Stimulated activated naive CD8-positive, alpha-beta T cell treated with anti-CD3 and anti-CD28 coated beads, Interleukin-15, amount 100 ng/mL, for 72 hours (primary cell): ENCODE measurements around the gene UGT1A3.

Experiments used
- ATAC-seq: fragments of 150-1000 bp; cut with Tn5 transposase; 2 replicates; pipeline ENCODE4 v1.10.0; 2021; ENCODE audit warnings: mild to moderate bottlenecking, moderate library complexity
- DNase-seq, 2 donors: peaks; one replicate each; pipeline ENCODE4 v3.0.0; 2021 to 2022
- H3K27ac Mint-ChIP-seq, 2 donors: one replicate each; pipeline ENCODE4 v1.8.0; 2022; ENCODE audit warnings: mild to moderate bottlenecking in 2 of 2, mixed read lengths in 2 of 2, moderate library complexity in 2 of 2
- H3K27me3 Mint-ChIP-seq: one replicate; pipeline ENCODE4 v1.8.0; 2022; ENCODE audit warnings: mixed read lengths
- H3K4me1 Mint-ChIP-seq: one replicate; pipeline ENCODE4 v1.8.0; 2022; ENCODE audit warnings: mild to moderate bottlenecking, mixed read lengths
- H3K4me3 Mint-ChIP-seq, 2 donors: one replicate each; pipeline ENCODE4 v1.8.0; 2022; ENCODE audit warnings: mild to moderate bottlenecking in 2 of 2, mixed read lengths in 2 of 2, moderate library complexity in 1 of 2
- H3K9me3 Mint-ChIP-seq, 2 donors: one replicate each; pipeline ENCODE4 v1.8.0; 2022; ENCODE audit warnings: mixed read lengths in 2 of 2

Gene UGT1A3

DNA sequence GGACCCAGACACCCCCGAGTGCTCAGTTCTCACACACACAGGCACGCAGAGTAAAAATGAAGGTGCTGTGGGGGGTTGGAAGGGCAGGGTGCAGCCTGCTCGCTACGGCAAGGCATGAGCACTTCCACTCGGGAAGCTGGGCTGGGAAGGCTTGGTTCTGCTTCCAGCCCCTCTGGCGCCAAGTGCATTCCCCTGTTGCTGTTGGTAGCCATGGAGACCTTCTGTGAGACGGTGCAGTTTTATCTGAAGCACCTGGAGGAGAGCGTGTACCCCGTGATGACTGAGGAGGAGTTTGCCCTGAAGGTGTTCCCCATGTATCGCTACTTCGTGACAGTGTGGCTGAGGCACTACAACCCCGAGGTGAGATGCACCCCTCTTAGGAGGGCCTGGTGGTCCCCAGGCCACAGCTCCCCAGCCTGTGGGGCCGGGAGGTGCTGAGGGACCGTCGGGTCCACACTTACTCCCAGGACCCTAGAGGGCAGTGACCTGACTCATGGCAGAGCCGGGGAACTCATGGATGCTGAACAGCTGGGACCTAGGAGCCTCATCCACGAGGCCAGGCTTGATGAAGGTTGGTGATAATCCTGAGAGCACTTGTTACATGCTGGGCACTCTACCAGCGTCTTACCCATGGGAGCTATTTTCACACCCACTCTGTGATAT lies 64.8 kb downstream of the UGT1A3 start:
- Mint-ChIP-seq H3K27ac (no peak overlapping the region), H3K4me1 (no peaks in the 10 kb centered on the region), H3K27me3 (peaks cover 2% of the 10 kb centered on the region), H3K9me3 (no peaks in the 10 kb centered on the region), H3K4me3 (no peak overlapping the region)
- DNase-seq (no peak), ATAC-seq (no peak)

DNA sequence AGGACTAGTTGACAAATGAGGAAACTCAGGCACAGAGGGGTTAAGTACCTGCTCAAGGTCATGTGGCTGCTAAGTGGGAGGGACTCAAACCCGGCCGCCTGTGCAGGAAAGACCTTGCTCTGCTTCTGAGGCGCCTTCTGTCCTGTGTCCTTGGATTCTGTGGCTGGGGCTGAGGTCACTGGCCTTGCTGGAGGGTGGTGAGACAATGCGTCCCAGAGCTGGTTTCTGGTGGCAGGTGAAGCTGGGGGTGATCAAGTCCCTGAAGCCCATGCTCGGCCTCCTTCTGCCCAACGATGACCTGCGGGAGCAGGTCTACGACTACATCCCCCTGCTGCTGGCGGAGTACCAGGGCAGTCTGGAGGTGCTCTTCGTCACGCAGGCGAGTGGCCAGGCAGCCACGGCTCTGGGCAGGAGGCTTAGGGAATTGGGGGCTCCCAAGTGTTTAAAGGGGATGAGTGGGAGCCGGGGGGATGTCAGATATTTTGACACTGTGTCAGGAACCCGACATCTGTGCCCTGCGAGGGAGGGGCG lies 65.4 kb downstream of the UGT1A3 start:
- Mint-ChIP-seq H3K27ac (peak overlapping the region in 1 of 2 donors; percentile 45), H3K4me1 (no peaks in the 10 kb centered on the region), H3K4me3 (no peak overlapping the region), H3K27me3 (peaks cover 8% of the 10 kb centered on the region), H3K9me3 (no peaks in the 10 kb centered on the region)
- no peak for DNase-seq
- ATAC-seq: no peak

DNA sequence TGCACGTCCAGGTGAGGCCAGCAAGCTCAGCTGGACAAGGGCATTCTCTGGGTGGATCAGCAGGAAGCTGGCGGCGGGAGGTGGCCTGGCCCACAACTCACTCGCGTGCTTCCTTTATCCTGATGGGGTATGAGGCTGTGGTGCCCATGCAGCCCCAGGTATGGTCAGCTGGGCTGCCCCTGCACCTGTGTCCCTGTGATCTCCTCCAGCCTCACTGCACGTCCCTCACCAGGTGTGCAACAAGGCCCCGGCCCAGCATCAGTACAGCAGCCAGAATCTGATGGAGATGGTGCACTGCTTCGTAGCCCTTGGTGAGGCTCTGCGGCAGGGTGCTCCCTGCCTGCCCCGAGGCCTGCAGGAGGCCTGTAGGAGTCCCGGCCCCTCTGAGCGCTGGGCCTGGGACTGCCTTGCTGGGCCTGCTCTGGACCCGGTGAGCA lies 66.9 kb downstream of the UGT1A3 start:
- ATAC-seq (no peak), DNase-seq (no peak)
- H3K9me3 Mint-ChIP-seq: no peaks in the 10 kb centered on the region
- no peaks in the 10 kb centered on the region for H3K4me1 Mint-ChIP-seq
- H3K4me3 Mint-ChIP-seq: no peak overlapping the region
- H3K27ac Mint-ChIP-seq: no peak overlapping the region
- H3K27me3 Mint-ChIP-seq: peaks cover 11% of the 10 kb centered on the region

DNA sequence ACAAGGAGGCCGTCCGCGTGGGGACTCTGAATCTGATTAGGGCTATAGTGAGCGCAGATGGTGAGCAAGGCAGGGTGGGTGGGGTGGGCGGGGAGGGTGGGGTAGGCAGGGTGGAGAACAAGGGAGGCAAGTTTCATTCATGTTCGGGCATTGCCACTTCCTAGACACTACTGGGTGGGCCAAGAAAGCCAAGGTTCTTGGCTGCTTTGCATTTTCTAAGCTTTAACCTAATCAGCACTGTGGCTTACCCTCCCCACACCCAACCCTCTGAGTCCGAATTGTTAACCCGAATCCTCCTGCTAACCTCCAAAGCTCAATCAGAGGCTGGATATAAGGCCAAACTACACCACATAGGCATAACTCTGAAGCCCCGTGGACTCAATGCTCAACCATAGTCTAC lies 67.4 kb downstream of the UGT1A3 start:
- H3K27me3 Mint-ChIP-seq: peaks cover 11% of the 10 kb centered on the region
- H3K4me3 Mint-ChIP-seq: no peak overlapping the region
- ATAC-seq: no peak

DNA sequence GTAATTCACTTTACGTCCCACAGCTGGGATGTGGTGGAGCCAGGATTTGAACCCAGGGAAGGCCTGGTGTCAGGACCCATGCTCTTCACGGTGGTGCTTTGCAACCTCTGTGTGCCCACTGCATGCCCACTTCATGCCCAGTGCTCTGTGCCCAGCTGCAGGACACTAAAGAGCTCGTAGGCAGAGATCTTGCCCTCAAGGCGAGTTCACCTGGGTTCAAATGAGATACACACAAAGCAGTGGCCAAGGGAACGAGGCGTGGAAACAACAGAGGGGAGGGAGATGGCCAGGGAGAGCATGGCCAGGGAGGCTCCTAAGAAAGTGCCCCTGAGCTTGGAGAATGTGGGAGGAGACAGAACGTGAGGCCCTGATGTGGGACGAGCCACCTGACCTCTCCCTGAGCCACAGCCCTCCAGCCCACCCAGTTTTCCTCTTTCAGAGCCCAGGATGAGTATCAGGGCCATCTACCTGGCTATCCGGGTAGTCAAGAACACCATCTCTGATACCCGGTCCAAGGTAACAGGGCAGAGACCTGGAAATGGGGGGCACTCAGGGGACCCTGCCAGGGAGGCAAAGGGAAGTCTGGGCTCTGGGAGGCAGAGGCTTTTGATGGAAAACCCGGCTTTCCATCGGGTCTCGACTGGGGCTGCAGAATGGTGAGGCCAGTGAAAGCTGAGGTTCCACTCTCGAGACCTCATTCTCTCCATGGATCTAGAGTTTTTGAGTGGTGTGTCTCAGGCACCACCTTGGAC lies 69.7 kb downstream of the UGT1A3 start:
- peak overlapping the region in 1 of 2 donors; percentile 10 for H3K27ac Mint-ChIP-seq
- DNase-seq (no peak), ATAC-seq (no peak)
- peaks cover 9% of the 10 kb centered on the region for H3K4me1 Mint-ChIP-seq
- peaks cover 25% of the 10 kb centered on the region for H3K27me3 Mint-ChIP-seq
- H3K9me3 Mint-ChIP-seq: no peaks in the 10 kb centered on the region
- H3K4me3 Mint-ChIP-seq: no peak overlapping the region

More for the DNA sequence above, 67.4 kb downstream of the UGT1A3 start:
- H3K9me3 Mint-ChIP-seq: no peaks in the 10 kb centered on the region
- H3K27ac Mint-ChIP-seq: no peak overlapping the region
- peaks cover 4% of the 10 kb centered on the region for H3K4me1 Mint-ChIP-seq
- DNase-seq: peak in 1 of 2 donors; percentile 4

DNA sequence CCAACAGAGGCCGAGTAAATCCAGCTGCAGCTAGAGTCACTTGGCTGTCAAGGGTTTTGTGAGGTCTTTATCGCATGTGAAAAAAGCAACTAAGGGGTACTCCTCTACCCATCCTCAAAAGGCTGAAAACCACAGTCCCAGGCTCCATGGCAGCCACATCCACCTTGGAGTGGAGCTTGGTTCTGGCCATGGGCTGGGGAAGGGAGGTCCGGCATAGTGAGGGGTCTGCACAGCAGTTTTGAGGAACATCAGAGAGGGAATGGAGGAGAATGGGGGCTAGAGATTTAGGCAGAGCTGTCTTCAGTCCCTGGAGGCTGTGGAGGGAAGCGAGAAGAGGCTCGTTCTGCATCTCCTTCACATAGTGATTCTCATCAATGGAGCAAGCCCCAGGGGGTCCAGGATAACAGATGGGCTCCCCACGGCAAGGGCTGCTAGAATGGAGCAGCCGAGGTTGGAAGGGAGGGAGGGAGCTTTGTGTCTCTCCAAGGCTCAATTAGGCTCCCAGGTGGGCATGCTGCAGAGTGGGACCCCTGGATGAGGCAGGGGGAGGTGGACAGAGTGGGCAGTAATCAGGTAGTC lies 70.3 kb downstream of the UGT1A3 start:
- Mint-ChIP-seq H3K9me3 (no peaks in the 10 kb centered on the region), H3K4me1 (peaks cover 9% of the 10 kb centered on the region), H3K27ac (no peak overlapping the region), H3K4me3 (no peak overlapping the region), H3K27me3 (peaks cover 31% of the 10 kb centered on the region)
- ATAC-seq (no peak), DNase-seq (peak in 1 of 2 donors; percentile 4)

DNA sequence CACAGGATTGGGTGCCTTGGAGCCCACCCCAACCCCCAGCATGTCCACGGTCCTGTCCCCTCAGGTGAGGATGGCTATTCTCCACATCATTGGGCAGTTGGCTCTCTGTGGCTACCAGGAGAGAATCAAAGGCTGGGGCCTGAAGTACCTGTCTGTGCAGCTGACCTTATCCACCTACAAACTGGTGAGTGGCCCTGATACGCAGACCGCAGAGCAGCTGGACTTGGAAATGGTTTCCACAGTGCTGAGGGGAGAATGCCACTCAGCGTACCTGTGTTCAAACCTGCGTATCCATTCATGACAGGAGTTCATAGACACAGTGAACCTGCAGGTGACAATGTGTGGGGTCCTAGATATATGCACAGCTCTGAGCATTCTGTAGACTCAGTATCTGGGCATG lies 70.9 kb downstream of the UGT1A3 start:
- ATAC-seq (no peak), DNase-seq (no peak)
- H3K4me3 Mint-ChIP-seq: no peak overlapping the region
- peaks cover 9% of the 10 kb centered on the region for H3K4me1 Mint-ChIP-seq
- peaks cover 37% of the 10 kb centered on the region for H3K27me3 Mint-ChIP-seq
- H3K27ac Mint-ChIP-seq: peak overlapping the region in 1 of 2 donors; percentile 57
- H3K9me3 Mint-ChIP-seq: no peaks in the 10 kb centered on the region

DNA sequence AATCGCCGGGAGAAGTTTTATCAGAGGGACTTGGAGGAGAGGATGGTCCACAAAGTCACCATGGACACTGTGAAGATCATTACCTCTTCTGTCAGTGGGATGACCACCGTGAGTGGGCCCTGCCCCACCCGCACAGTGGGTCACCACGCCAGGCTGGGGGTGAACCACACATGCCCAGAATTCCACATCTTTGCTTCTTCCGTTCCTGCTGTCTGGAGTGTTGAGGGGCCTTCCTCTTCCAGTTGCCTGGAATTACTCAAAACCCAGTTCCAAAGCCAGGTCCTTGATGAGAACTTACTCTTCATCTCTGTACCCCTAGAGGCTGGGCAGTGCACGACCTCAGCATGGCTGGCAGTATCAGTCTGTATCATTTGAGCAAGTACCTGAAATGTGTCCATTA lies 71.4 kb downstream of the UGT1A3 start:
- H3K4me1 Mint-ChIP-seq: peaks cover 9% of the 10 kb centered on the region
- no peak overlapping the region for H3K4me3 Mint-ChIP-seq
- no peak overlapping the region for H3K27ac Mint-ChIP-seq
- DNase-seq (peak in 1 of 2 donors; percentile 4), ATAC-seq (no peak)
- H3K9me3 Mint-ChIP-seq: no peaks in the 10 kb centered on the region
- H3K27me3 Mint-ChIP-seq: peaks cover 42% of the 10 kb centered on the region

DNA sequence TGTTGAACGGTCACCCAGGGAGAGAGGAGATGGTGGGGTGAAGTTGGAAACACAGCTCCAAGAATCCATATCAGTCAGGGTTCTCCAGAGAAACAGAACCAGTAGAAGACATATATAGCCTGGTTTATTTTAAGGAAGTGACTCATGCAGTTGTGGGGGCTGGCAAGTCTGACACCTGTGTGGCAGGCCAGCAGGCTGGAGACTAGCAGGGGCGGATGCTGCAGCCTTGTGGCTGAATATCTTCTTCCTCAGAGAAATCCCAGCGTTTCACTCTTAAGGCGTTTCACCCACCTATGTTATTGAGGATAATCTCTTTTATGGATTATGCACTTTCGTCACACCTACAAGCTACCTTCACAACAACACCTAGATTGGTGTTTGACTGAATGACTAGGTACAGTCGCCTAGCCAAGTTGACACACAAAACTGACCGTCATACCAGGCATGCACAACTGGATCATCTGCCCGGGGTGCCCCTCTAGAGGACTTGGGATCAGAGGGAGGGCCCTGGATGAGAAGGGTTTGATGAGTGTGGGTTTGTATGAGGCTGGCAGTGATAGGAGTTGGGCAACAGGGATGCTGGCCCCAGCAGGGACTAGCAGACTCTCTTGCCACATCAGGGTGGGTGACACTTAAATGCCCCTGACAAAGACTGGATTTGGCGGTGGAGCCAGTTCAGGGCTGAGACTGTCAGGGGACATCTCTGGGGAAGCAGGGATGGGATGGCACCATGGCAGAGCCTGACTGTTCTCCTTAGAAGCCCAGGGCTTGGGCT lies 72.7 kb downstream of the UGT1A3 start:
- DNase-seq (peak in 1 of 2 donors; percentile 9), ATAC-seq (peak; percentile 76)
- Mint-ChIP-seq H3K27ac (no peak overlapping the region), H3K4me1 (peaks cover 9% of the 10 kb centered on the region), H3K4me3 (no peak overlapping the region), H3K9me3 (no peaks in the 10 kb centered on the region), H3K27me3 (peaks cover 43% of the 10 kb centered on the region)

DNA sequence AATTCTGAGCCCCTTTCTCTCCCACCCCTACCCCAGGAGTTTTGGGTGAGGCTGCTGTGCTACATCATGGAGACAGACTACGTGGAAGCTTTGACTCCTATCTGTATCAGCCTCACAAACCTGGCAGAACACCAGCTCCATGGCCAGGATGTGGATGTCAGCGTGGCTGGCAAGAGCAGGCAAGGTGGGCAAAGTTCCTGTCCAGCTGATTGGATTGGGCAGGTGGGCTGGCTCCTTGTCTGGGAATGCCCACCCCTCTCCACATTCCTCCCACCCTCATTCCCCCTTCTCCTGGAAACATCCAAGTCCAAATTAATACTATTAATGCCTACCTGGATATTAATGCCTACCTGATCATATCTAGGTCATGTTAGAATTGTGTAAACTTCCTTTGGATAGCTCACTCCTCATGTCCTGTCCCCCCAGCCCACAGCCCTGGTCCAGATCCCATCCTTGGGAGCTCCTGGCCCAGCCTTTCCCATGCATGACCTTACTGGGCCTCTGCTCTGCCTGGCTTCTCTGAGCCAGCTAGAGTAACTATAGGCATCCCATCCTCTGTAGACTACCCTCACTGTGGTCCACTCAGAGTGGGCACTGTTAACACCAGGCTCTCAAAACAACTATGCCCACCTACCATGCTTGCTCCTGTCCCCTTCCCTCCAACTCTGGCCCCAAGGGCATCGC lies 73.4 kb downstream of the UGT1A3 start:
- no peak for DNase-seq
- H3K4me1 Mint-ChIP-seq: peaks cover 9% of the 10 kb centered on the region
- H3K9me3 Mint-ChIP-seq: no peaks in the 10 kb centered on the region
- ATAC-seq: no peak
- peaks cover 43% of the 10 kb centered on the region for H3K27me3 Mint-ChIP-seq
- no peak overlapping the region for H3K4me3 Mint-ChIP-seq
- H3K27ac Mint-ChIP-seq: no peak overlapping the region

DNA sequence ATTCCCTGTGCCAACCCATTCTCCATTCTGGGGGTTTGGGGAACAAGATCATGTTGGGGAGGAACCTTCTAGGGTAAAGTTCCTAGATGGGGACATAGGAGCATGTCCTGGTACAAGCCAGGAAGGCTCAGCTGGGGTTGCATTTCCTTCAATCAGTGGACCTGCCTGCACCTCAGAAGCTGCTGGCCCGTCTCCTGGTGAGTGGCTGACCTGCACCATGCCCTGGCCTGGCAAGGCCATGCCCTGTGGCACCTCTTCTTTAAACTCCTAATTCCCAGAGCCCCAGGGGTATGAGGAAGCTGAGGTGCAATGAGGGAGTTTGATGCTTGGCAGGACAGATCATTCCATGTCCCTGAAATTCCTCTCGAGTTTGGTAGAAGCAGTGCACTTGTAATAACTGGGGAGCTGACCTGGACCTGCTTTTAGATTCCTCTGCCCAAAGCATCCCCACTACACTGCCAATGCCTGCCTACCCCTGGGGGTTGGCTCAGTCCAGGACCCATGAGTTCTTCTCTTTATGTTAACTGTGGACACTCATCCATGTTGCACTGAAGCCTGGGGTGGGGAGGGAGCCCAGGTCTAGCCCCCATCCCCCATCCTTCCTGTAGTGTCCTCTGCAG lies 74.6 kb downstream of the UGT1A3 start:
- Mint-ChIP-seq H3K4me1 (peaks cover 9% of the 10 kb centered on the region), H3K27me3 (peaks cover 42% of the 10 kb centered on the region), H3K9me3 (no peaks in the 10 kb centered on the region), H3K27ac (no peak overlapping the region), H3K4me3 (no peak overlapping the region)
- DNase-seq (no peak), ATAC-seq (no peak)

DNA sequence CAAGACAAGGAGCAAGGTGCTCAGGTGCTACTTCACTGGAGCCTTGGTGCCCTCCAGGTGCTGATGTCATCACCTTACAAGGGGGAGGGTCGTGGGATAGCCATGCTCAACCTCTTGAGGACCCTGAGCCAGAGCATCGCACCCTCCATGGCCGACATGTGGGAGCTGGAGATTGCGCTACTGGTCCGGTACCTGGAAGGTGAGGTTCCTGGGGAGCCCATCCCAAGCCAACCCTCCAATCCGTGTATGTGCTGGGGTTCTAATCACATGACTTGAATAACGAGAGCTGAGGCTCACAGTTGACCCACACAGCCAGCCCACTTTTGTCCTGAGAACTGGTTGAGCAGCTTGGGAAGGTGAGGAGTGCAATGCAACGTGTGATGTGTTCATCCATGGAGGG lies 75.2 kb downstream of the UGT1A3 start:
- Mint-ChIP-seq H3K27ac (peak overlapping the region in 1 of 2 donors; percentile 2), H3K4me1 (peaks cover 9% of the 10 kb centered on the region), H3K27me3 (peaks cover 36% of the 10 kb centered on the region), H3K4me3 (no peak overlapping the region), H3K9me3 (no peaks in the 10 kb centered on the region)
- DNase-seq (peak in 1 of 2 donors; percentile 6), ATAC-seq (no peak)

DNA sequence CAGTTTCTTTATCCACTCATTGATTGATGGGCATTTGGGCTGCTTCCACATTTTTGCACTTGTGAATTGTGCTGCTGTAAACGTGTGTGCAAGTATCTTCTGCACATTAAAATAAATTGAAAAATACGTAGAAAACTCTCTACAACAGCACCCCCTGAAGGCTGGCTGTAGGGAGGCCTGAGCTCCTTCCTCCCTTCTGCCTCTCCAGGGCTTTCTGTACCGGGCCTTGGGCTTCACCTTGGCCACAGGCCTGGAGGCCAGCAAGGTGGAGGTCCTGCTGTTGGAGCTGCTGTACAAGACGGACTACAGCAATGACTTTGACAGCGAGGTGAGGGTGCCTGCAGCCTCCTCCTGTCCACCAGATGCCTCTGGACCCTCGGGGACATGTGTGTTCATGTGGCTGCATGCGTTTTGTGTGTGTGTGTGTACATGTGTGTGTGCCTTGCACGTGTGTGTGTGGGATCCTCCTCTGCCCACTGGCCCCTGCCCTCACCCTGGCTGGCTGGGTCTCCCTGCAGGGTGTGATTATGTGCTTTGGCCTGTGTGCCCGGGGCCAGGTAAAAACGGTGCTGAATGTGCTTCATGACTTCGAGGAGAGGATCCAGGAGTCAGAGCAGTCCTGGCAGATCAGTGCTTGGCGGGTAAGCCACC lies 78.5 kb downstream of the UGT1A3 start:
- H3K27ac Mint-ChIP-seq: no peak overlapping the region
- H3K9me3 Mint-ChIP-seq: no peaks in the 10 kb centered on the region
- ATAC-seq (no peak), DNase-seq (no peak)
- H3K4me1 Mint-ChIP-seq: no peaks in the 10 kb centered on the region
- H3K27me3 Mint-ChIP-seq: peaks cover 36% of the 10 kb centered on the region
- H3K4me3 Mint-ChIP-seq: no peak overlapping the region
